ENCODE data around the gene HS3ST3A1. TPM values are rescaled to one million over a fixed set of nuclear protein-coding genes. Genes with fewer than 3 reads are reported as not detected.

Gene HS3ST3A1
- total RNA-seq, 1 experiment from 2014 or later, result not detected

DNA sequence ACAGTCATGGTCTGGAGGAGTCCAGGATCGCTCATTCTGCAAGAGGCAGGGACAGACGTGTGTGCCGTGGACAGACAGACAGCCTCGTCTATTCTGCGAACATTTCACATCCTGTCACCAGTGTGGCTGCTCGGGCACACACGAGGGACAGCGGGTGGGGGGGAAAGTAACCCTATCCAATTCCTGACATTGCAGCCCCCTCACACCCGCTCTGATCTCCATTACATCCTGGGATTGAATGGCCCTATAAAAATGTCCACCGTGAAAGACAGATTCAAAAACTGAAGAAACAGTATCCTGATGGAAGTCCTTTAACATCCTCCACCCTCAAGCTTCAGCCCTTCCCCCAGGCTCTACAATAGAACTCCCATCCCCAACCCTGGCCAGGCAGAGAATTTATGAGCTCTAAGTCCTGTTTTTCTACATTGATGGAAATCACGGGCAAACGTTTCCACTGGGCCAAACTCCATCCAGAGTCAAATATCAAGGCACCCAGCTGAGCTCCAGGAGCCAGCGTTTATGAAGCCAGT is 39.4 kb downstream of the HS3ST3A1 start:
- Histone ChIP-seq H4K20me1 (ENCODE audit: insufficient read depth) (no peaks in the 10 kb centered on the region), H3K9me3 (ENCODE audit: control insufficient read depth in 1 of 2, insufficient read depth in 1 of 2, low read depth in 1 of 2, low read length in 2 of 2) (no peaks in the 10 kb centered on the region; a peak in 1 of 4 replicates), H3K9me2 (ENCODE audit: insufficient read depth) (no peaks in the 10 kb centered on the region), H3K9ac (ENCODE audit: low read length) (no peak overlapping the region), H2AFZ (ENCODE audit: low read depth, low read length, poor library complexity, severe bottlenecking) (peak overlapping the region; percentile 88), H3K4me2 (ENCODE audit: low read length) (peak overlapping the region; percentile 63), H3K4me1 (ENCODE audit: control insufficient read depth in 1 of 2, insufficient read depth in 2 of 2, low read length in 2 of 2) (peaks cover 0 to 28% of the 10 kb centered on the region in 2 experiments; a peak in 3 of 4 replicates), H3K27me3 (ENCODE audit: insufficient read depth, low read length) (no peaks in the 10 kb centered on the region), H3K27ac (ENCODE audit: low read depth, low read length) (no peak overlapping the region), H3K79me2 (ENCODE audit: insufficient read depth, low read length) (no peaks in the 10 kb centered on the region), H3K4me3 (replicated peaks in 1 of 2; ENCODE audit: low read depth in 1 of 2, low read length in 2 of 2) (no peak overlapping the region), H3K36me3 (ENCODE audit: control insufficient read depth in 1 of 2, insufficient read depth in 2 of 2, low read length in 2 of 2) (no peaks in the 10 kb centered on the region)
- POLR2A ChIA-PET, result interaction anchor here (1.0 kb wide), 1 partner anchor 79 kb away, joined by 3 read pairs; no protein-coding TSS in a partner anchor
- TF ChIP-seq JUND (IDR thresholded peaks at IDR 0.05) (peak; percentile 50), EZH2 (IDR thresholded peaks at IDR 0.05) (no peak), FOSL1 (IDR thresholded peaks at IDR 0.05; ENCODE audit: low read depth) (no peak; the same call in 1 of the 2 replicates)
- TF ChIP-seq, protein P1, sequence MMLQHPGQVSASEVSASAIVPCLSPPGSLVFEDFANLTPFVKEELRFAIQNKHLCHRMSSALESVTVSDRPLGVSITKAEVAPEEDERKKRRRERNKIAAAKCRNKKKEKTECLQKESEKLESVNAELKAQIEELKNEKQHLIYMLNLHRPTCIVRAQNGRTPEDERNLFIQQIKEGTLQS (IDR thresholded peaks at IDR 0.05), result no peak
- DNase-seq (ENCODE audit: low read depth, low spot score), result no peak
- ATAC-seq, result peak; percentile 84
- BruUV-seq (replicated peaks), result no TSS peak
- CTCF ChIA-PET, result no interaction called here
- RAD21 ChIA-PET (ENCODE audit: low non-redundant PET in 1 of 2, low total read pairs in 2 of 2, uncharacterized antibody in 2 of 2, unreplicated experiment in 2 of 2), result no interaction called here
- intact Hi-C loops (cut with micrococcal nuclease), result no loop called here

DNA sequence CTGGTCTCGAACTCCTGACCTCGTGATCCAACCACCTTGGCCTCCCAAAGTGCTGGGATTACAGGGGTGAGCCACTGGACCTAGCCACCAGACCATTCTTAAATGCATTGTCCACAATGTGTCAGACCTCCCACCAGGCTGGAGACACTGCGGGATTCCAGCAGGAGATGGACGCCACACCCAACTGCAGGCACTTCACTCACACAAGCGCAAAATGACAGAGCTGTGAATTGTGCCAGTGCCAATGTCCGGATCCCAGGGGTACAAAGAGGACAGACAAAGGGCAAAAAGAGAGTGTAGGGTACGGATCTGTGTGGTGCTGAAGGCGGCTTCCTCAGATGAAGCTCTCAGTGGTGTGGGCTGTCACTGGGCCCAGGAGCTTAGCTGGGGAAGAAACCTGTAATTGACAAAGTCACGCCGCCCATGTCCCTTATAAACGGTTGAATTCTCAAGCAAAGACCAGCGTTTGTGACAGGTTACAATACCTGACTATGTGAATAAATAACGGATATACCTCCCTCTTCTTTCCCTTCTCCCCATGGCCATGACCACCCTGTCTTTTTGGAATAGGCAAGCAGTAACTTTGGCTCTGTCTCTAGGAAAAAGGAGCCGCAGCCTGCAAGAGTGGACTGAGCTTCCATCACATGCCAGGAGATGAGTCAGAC is 40.0 kb downstream of the HS3ST3A1 start:
- Histone ChIP-seq H4K20me1 (ENCODE audit: insufficient read depth) (no peaks in the 10 kb centered on the region), H3K4me2 (ENCODE audit: low read length) (peak overlapping the region; percentile 63), H3K27ac (ENCODE audit: low read depth, low read length) (no peak overlapping the region), H3K4me3 (replicated peaks in 1 of 2; ENCODE audit: low read depth in 1 of 2, low read length in 2 of 2) (no peak overlapping the region), H3K9ac (ENCODE audit: low read length) (no peak overlapping the region), H3K27me3 (ENCODE audit: insufficient read depth, low read length) (no peaks in the 10 kb centered on the region), H2AFZ (ENCODE audit: low read depth, low read length, poor library complexity, severe bottlenecking) (peak overlapping the region; percentile 67), H3K4me1 (ENCODE audit: control insufficient read depth in 1 of 2, insufficient read depth in 2 of 2, low read length in 2 of 2) (peaks cover 0 to 32% of the 10 kb centered on the region in 2 experiments; a peak in 3 of 4 replicates), H3K9me2 (ENCODE audit: insufficient read depth) (no peaks in the 10 kb centered on the region), H3K79me2 (ENCODE audit: insufficient read depth, low read length) (no peaks in the 10 kb centered on the region), H3K9me3 (ENCODE audit: control insufficient read depth in 1 of 2, insufficient read depth in 1 of 2, low read depth in 1 of 2, low read length in 2 of 2) (no peaks in the 10 kb centered on the region), H3K36me3 (ENCODE audit: control insufficient read depth in 1 of 2, insufficient read depth in 2 of 2, low read length in 2 of 2) (no peaks in the 10 kb centered on the region)
- intact Hi-C loops (cut with micrococcal nuclease), result no loop called here
- no TSS peak for BruUV-seq (replicated peaks)
- CTCF ChIA-PET, result no interaction called here
- TF ChIP-seq YY1 (IDR thresholded peaks at IDR 0.05; ENCODE audit: extremely low read depth, insufficient replicate concordance, low read depth, low read length) (no peak), FOSL1 (IDR thresholded peaks at IDR 0.05; ENCODE audit: low read depth) (peak; percentile 64; the same call in 1 of the 2 replicates), CBX3 (IDR thresholded peaks at IDR 0.05; ENCODE audit: low read depth) (no peak), JUND (IDR thresholded peaks at IDR 0.05) (no peak), EZH2 (IDR thresholded peaks at IDR 0.05) (no peak)
- TF ChIP-seq, protein P1 (IDR thresholded peaks at IDR 0.05), result no peak
- TF ChIP-seq, protein P2, sequence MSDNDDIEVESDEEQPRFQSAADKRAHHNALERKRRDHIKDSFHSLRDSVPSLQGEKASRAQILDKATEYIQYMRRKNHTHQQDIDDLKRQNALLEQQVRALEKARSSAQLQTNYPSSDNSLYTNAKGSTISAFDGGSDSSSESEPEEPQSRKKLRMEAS (IDR thresholded peaks at IDR 0.05), result 0 out of 2 replicates have a peak, but pooled peaks have one; percentile 21
- POLR2A ChIA-PET, result interaction anchor here (1.0 kb wide), 1 partner anchor 79 kb away, joined by 3 read pairs; no protein-coding TSS in a partner anchor
- DNase-seq (ENCODE audit: low read depth, low spot score) (no peak), ATAC-seq (peak; percentile 44)
- RAD21 ChIA-PET (ENCODE audit: low non-redundant PET in 1 of 2, low total read pairs in 2 of 2, uncharacterized antibody in 2 of 2, unreplicated experiment in 2 of 2), result no interaction called here
